Measurements from ENCODE around the gene ASF1A. TPM values are rescaled to one million over a fixed set of nuclear protein-coding genes. Genes with fewer than 3 reads are reported as not detected.

ASF1A gene
- total and polyA plus RNA-seq, 2 of the 13 experiments (the other 11 are each of a cell fraction or from before 2014, with no cell fraction given) = 14.5 to 49.9 TPM

DNA sequence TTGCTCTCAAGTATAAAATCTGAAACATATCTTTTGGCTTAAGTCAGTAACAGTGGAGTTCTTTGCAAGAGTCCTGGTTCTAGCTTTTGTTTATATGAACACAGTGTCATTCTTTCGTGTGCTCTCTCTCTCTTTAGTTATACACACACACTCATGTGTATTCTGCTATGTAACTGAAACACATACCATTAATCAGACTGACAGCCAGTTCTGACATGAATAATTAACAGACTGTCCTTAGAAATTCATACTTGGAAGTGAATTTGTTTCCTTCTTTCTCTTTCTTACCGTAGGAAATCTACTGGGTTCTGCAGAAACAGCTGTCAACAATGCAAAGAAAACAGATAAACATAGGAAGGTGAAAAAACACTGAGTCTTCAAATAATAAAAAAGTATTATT is 38.5 kb downstream of the ASF1A start (continued):
- TF ChIP-seq, protein P1, sequence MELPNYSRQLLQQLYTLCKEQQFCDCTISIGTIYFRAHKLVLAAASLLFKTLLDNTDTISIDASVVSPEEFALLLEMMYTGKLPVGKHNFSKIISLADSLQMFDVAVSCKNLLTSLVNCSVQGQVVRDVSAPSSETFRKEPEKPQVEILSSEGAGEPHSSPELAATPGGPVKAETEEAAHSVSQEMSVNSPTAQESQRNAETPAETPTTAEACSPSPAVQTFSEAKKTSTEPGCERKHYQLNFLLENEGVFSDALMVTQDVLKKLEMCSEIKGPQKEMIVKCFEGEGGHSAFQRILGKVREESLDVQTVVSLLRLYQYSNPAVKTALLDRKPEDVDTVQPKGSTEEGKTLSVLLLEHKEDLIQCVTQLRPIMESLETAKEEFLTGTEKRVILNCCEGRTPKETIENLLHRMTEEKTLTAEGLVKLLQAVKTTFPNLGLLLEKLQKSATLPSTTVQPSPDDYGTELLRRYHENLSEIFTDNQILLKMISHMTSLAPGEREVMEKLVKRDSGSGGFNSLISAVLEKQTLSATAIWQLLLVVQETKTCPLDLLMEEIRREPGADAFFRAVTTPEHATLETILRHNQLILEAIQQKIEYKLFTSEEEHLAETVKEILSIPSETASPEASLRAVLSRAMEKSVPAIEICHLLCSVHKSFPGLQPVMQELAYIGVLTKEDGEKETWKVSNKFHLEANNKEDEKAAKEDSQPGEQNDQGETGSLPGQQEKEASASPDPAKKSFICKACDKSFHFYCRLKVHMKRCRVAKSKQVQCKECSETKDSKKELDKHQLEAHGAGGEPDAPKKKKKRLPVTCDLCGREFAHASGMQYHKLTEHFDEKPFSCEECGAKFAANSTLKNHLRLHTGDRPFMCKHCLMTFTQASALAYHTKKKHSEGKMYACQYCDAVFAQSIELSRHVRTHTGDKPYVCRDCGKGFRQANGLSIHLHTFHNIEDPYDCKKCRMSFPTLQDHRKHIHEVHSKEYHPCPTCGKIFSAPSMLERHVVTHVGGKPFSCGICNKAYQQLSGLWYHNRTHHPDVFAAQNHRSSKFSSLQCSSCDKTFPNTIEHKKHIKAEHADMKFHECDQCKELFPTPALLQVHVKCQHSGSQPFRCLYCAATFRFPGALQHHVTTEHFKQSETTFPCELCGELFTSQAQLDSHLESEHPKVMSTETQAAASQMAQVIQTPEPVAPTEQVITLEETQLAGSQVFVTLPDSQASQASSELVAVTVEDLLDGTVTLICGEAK (IDR thresholded peaks at IDR 0.05) = no peak
- TF ChIP-seq, protein P1 (CRISPR knock-in tag; IDR thresholded peaks at IDR 0.05) = no peak
- TF ChIP-seq SAFB2 (CRISPR knock-in tag; IDR thresholded peaks at IDR 0.05; ENCODE audit: borderline replicate concordance, low read depth) (no peak), TAF1 (CRISPR knock-in tag; IDR thresholded peaks at IDR 0.05) (no peak), KAT7 (CRISPR knock-in tag; IDR thresholded peaks at IDR 0.05; ENCODE audit: borderline replicate concordance) (no peak), RFX1 (IDR thresholded peaks at IDR 0.05) (no peak), ZNF761 (CRISPR knock-in tag; conservative IDR thresholded peaks at IDR 0.05) (no peak), KLF13 (CRISPR knock-in tag; IDR thresholded peaks at IDR 0.05) (no peak), ZNF446 (CRISPR knock-in tag; IDR thresholded peaks at IDR 0.05) (no peak)
- TF ChIP-seq, protein P2, sequence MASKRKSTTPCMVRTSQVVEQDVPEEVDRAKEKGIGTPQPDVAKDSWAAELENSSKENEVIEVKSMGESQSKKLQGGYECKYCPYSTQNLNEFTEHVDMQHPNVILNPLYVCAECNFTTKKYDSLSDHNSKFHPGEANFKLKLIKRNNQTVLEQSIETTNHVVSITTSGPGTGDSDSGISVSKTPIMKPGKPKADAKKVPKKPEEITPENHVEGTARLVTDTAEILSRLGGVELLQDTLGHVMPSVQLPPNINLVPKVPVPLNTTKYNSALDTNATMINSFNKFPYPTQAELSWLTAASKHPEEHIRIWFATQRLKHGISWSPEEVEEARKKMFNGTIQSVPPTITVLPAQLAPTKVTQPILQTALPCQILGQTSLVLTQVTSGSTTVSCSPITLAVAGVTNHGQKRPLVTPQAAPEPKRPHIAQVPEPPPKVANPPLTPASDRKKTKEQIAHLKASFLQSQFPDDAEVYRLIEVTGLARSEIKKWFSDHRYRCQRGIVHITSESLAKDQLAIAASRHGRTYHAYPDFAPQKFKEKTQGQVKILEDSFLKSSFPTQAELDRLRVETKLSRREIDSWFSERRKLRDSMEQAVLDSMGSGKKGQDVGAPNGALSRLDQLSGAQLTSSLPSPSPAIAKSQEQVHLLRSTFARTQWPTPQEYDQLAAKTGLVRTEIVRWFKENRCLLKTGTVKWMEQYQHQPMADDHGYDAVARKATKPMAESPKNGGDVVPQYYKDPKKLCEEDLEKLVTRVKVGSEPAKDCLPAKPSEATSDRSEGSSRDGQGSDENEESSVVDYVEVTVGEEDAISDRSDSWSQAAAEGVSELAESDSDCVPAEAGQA (IDR thresholded peaks at IDR 0.05; ENCODE audit: low read depth) = no peak
- TF ChIP-seq, protein P2 (CRISPR knock-in tag; IDR thresholded peaks at IDR 0.05; ENCODE audit: borderline replicate concordance) = no peak
